H1 (cell line): ENCODE data around the gene ITPKA. TPM values are rescaled to one million over a fixed set of nuclear protein-coding genes. Genes with fewer than 3 reads are reported as not detected.

Source experiments
- CTCF ChIP-seq, 3 experiments: IDR thresholded peaks; 1 replicate in 2 of 3; 2 replicates in 1 of 3; pipeline versions ENCODE4 v1.5.1 to v1.6.1; 2011; ENCODE audit warnings: low read length in 3 of 3, mild to moderate bottlenecking in 3 of 3, inconsistent platforms in 2 of 3, low read depth in 1 of 3, moderate library complexity in 1 of 3; ENCODE audit not compliant: insufficient read depth in 1 of 3; ENCODE audit errors: control extremely low read depth in 1 of 3
- polyA plus RNA-seq, 7 experiments: library from polyadenylated mRNA; depleted of rRNA in 3 of 7; stranded (reverse) in 5 of 7; unstranded in 2 of 7; fragments of >200 nt in 5 of 7; fragments of 200-250 nt in 2 of 7; gene quantifications; 1 replicate in 5 of 7; 2 replicates in 1 of 7; 4 replicates in 1 of 7; pipeline versions ENCODE4 v1.2.1 to v1.2.3, GENCODE V29; 2011 to 2013; ENCODE audit warnings: missing spikeins in 2 of 7, mixed read lengths in 2 of 7
- total RNA-seq: library from RNA; stranded (reverse); fragmentation: NEBNext Ultra II Directional; extraction: Animal tissue kit (Norgen Biotek cat#: 25700); gene quantifications from 2 replicates; pipeline ENCODE4 v1.2.1, GENCODE V29; 2021

The ITPKA gene
- total and polyA plus RNA-seq, 2 of the 8 experiments (the other 6 are each of a cell fraction or from before 2014, with no cell fraction given), result 0.39 to 0.99 TPM

DNA sequence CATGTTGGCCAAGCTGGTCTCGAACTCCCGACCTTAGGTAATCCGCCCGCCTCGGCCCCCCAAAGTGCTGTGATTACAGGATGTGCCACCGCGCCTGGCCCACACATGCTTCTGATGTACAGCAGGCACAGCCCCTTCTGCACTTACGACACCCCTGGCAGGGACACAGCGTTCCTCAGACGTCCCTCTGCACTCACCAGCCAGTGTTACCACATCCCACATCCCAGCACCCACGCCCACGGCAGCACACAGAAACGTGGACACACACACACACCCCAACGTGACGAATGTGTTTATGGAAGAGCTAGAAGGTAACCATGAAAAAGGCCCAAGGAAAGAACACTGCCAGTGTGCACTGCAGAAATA, 51.0 kb downstream of the ITPKA start (continued):
- TF ChIP-seq CTCF (IDR thresholded peaks at IDR 0.05; ENCODE audit: control extremely low read depth in 1 of 3, insufficient read depth in 1 of 3, low read depth in 1 of 3, low read length in 3 of 3), result no peak
- TF ChIP-seq, all 59 proteins: peak for 0
